Fibroblast of the aortic adventitia (primary cell): ENCODE results near the gene HNRNPA1. TPM values are rescaled to one million over a fixed set of nuclear protein-coding genes. Genes with fewer than 3 reads are reported as not detected.
"Not testable (repeated sequence)": the region's sequence is repeated elsewhere in the genome, so short reads cannot be mapped to it uniquely, and the experiment has no call there.

Experiments used
- DNase-seq: peaks from one replicate; pipeline ENCODE4 v3.0.0-alpha.2; 2010; ENCODE audit warnings: low read depth
- H3K4me3 ChIP-seq: 2 replicates; pipeline ENCODE4 v1.5.1; 2011; ENCODE audit warnings: low read depth, mild to moderate bottlenecking, control low read depth, low read length, moderate library complexity
- CTCF ChIP-seq: IDR thresholded peaks from 2 replicates; pipeline ENCODE4 v1.5.1; 2011; ENCODE audit warnings: mild to moderate bottlenecking, low read length, control low read depth, inconsistent platforms; ENCODE audit not compliant: insufficient read depth
- total RNA-seq: library from RNA; depleted of rRNA; stranded (reverse); fragments of >200 nt; gene quantifications from 2 replicates; pipeline ENCODE4 v1.2.3, GENCODE V29; 2012; ENCODE audit warnings: low replicate concordance

HNRNPA1 gene
- total RNA-seq, 1 donor: 435 TPM

DNA sequence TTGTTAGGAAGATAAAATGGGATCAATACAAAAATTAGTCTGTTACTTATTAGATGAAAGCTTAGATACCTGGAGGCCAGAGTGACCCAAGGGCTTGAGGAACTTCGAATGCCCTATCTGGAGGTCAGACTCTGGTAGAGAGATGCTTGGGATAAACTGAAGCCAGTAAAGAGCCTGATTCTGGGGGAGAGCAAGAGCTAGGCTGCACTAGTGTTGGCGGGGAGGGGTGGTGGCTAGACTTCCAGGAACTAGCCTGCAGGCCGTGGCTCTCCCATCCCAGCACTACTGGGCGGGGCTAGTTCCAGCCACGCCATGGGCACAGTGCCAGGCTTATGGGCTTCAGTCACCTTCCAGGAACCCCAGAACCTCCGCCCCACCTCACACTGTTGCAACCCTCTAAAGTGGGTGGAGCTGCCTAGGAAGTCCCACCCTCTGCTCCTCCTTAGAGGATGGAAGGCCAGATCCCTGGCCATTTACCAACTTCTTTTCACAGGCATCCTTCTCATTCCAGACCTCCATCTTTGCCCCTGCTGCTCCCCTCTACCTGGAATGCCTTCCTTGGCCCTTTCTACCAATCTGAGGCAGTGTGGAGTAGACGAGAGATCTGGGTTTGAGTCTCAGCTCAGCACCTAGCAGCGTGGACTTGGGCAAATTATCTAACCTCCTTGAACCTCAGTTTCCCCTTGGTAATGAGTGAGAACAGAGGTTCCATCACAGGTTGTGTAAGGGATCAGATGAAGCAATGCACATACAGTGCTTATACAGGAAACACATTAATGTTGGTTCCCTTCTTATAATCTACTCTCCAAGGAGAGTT lies 26.6 kb downstream of the HNRNPA1 start:
- H3K4me3 ChIP-seq: no peak overlapping the region
- DNase-seq: peak; percentile 90
- TF ChIP-seq CTCF: no peak

- H3K4me3 ChIP-seq: no peak overlapping the region
- no peak for TF ChIP-seq CTCF
- no peak for DNase-seq
These were observed 30.5 kb downstream of the HNRNPA1 start for GRCh38 chr12:54311051-54311450.

- H3K4me3 ChIP-seq, DNase-seq: not testable (repeated sequence)
These were observed 31.8 kb downstream of the HNRNPA1 start for GRCh38 chr12:54312309-54312708.

DNA sequence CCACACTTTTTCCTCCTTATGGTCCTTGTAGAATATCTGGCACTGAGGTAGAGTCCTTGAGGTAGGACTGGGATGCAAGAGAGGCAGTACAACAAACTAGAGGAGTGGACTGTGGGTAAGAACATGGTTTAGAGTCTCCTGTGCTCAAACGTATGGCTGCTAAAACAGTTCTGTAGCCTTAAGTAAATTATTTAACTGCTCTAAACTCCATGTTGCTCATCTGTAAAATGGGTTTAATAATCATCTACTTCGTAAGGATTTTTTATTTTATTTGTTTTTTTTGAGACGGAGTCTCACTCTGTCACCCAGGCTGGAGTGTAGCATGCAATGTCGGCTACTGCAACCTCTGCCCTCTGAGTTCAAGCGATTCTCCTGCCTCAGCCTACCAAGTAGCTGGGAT lies 40.8 kb downstream of the HNRNPA1 start:
- DNase-seq: no peak
- H3K4me3 ChIP-seq: no peak overlapping the region
- TF ChIP-seq CTCF: no peak

DNA sequence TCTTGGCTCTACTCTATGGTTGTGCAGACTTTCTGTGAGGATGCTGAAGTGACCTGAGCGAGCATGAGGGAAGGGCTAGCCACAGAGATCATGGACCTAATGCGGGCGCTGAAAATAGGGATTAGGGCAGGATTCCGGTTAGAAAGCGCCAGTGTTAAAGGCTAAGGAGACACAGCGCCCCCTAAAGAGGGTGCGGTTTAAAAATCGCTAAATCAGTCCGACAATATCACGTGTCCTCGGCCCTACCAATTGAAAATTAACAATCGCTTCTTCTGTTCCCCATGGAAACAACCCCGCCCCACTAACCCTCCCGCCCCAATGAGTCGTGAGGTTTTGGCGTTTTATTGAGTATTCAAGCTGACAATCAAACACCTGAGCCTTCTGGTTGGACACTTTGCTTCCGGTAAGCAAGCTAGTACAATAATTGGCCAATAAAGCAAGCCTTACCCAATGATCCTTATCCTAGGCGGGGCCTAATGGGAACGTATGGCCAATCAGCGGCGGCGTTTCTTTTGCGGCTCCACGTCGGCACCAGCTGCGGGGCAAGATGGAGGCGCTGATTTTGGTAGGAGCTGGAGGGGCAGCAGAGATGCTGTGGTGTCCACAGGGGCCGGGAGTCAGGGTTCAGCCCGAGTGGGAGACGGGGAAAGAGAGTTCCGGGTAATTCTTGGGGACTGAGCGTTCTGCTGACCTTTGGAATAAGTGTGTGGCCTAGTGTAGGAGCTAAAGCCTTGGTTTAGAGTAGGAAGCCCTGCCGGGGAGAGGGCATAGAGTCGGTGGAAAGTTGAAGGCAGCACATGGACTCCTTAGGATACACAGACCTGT lies 44.3 kb downstream of the HNRNPA1 start, which contains the start of gene COPZ1:
Gene COPZ1 (plus strand): TSS at position 515 of the 825 bp plus-strand sequence. CDS start 33 bp downstream, at position 548.
- peak; percentile 79 for TF ChIP-seq CTCF
- DNase-seq: peak; percentile 100
- H3K4me3 ChIP-seq: peak within 1 kb of the TSS; percentile 93

GRCh38 chr12:54325442-54326109 lies 45.0 kb downstream of the HNRNPA1 start:
- peak overlapping the region; percentile 93 for H3K4me3 ChIP-seq
- not testable (repeated sequence) for DNase-seq

GRCh38 chr12:54328595-54329337 lies 48.2 kb downstream of the HNRNPA1 start:
- H3K4me3 ChIP-seq: no peak overlapping the region
- no peak for TF ChIP-seq CTCF
- DNase-seq: no peak
